Measurements from ENCODE around the gene XRCC2.

DNA sequence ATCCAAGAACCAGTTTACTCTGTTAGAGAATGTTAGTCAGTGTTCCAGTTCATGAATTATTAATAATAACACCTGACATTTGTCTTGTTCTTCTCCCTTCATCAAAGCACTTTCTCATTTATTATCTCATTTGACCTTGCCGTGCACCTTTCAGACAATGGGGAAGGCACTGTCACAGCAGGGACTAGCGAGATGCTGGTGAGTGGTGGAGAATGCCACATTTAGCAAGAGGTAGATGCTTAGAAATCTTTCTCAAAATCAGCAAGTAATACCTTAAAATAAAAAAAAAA is 34.2 kb upstream of the XRCC2 start:
- TF ChIP-seq, protein P1, sequence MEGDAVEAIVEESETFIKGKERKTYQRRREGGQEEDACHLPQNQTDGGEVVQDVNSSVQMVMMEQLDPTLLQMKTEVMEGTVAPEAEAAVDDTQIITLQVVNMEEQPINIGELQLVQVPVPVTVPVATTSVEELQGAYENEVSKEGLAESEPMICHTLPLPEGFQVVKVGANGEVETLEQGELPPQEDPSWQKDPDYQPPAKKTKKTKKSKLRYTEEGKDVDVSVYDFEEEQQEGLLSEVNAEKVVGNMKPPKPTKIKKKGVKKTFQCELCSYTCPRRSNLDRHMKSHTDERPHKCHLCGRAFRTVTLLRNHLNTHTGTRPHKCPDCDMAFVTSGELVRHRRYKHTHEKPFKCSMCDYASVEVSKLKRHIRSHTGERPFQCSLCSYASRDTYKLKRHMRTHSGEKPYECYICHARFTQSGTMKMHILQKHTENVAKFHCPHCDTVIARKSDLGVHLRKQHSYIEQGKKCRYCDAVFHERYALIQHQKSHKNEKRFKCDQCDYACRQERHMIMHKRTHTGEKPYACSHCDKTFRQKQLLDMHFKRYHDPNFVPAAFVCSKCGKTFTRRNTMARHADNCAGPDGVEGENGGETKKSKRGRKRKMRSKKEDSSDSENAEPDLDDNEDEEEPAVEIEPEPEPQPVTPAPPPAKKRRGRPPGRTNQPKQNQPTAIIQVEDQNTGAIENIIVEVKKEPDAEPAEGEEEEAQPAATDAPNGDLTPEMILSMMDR (IDR thresholded peaks at IDR 0.05) = no peak
- no peak for TF ChIP-seq POLR2A (IDR thresholded peaks at IDR 0.05)

All from body of pancreas (tissue), 4 donors.